ENCODE results near the gene ARID1B. TPM values are rescaled to one million over a fixed set of nuclear protein-coding genes. Genes with fewer than 3 reads are reported as not detected.

ARID1B gene
- total RNA-seq, 1 experiment from 2014 or later: 58.8 TPM

GRCh38 chr6:156954191-156954590 is 177.0 kb downstream of the ARID1B start:
- ChIA-PET POLR2A (no interaction called here), CTCF (no interaction called here)
- Mint-ChIP-seq H3K4me1 (ENCODE audit: low read depth, unreplicated experiment) (peaks cover 13% of the 10 kb centered on the region), H3K27me3 (ENCODE audit: insufficient read depth, unreplicated experiment) (no peaks in the 10 kb centered on the region), H3K27ac (ENCODE audit: unreplicated experiment) (peak overlapping the region; percentile 60), H3K36me3 (ENCODE audit: insufficient read depth, unreplicated experiment) (no peaks in the 10 kb centered on the region), H3K4me3 (ENCODE audit: unreplicated experiment) (no peak overlapping the region), H3K9me3 (ENCODE audit: unreplicated experiment) (no peaks in the 10 kb centered on the region)
- H3K36me3 ChIP-seq (ENCODE audit: control insufficient read depth, insufficient read depth, low read length): no peaks in the 10 kb centered on the region
- no peaks in the 10 kb centered on the region for H3K9me3 ChIP-seq
- H3K4me3 ChIP-seq (ENCODE audit: low read depth, low read length): no peak overlapping the region
- no peak for DNase-seq
- TF ChIP-seq CTCF (IDR thresholded peaks at IDR 0.05; ENCODE audit: insufficient read depth in 1 of 2, low read depth in 1 of 2, low read length in 1 of 2, severe bottlenecking in 1 of 2, unreplicated experiment in 1 of 2): no peak
- no peaks in the 10 kb centered on the region for H3K27me3 ChIP-seq (replicated peaks; ENCODE audit: control insufficient read depth, insufficient read depth, low read length)
- BruUV-seq (replicated peaks): no TSS peak
- peaks cover 17% of the 10 kb centered on the region for H3K4me1 ChIP-seq
- intact Hi-C loops (cut with micrococcal nuclease; ENCODE audit: unreplicated experiment): loop anchor here (5.0 kb wide), 1 partner anchor 68 kb away; no protein-coding TSS in a partner anchor

- Mint-ChIP-seq H3K27me3 (ENCODE audit: insufficient read depth, unreplicated experiment) (no peaks in the 10 kb centered on the region), H3K4me3 (ENCODE audit: unreplicated experiment) (no peak overlapping the region), H3K4me1 (ENCODE audit: low read depth, unreplicated experiment) (peaks cover 9% of the 10 kb centered on the region), H3K27ac (ENCODE audit: unreplicated experiment) (no peak overlapping the region), H3K36me3 (ENCODE audit: insufficient read depth, unreplicated experiment) (no peaks in the 10 kb centered on the region), H3K9me3 (ENCODE audit: unreplicated experiment) (no peaks in the 10 kb centered on the region)
- intact Hi-C loops (cut with micrococcal nuclease; ENCODE audit: unreplicated experiment): loop anchor here (5.0 kb wide), 1 partner anchor 67 kb away; no protein-coding TSS in a partner anchor
- Histone ChIP-seq H3K9me3 (no peaks in the 10 kb centered on the region), H3K36me3 (ENCODE audit: control insufficient read depth, insufficient read depth, low read length) (no peaks in the 10 kb centered on the region), H3K27me3 (replicated peaks; ENCODE audit: control insufficient read depth, insufficient read depth, low read length) (no peaks in the 10 kb centered on the region), H3K4me1 (peaks cover 12% of the 10 kb centered on the region), H3K4me3 (ENCODE audit: low read depth, low read length) (no peak overlapping the region)
- DNase-seq: no peak
- no TSS peak for BruUV-seq (replicated peaks)
- no peak for TF ChIP-seq CTCF (IDR thresholded peaks at IDR 0.05; ENCODE audit: insufficient read depth in 1 of 2, low read depth in 1 of 2, low read length in 1 of 2, severe bottlenecking in 1 of 2, unreplicated experiment in 1 of 2)
- POLR2A ChIA-PET: no interaction called here
- CTCF ChIA-PET: interaction anchor here (0.6 kb wide), 1 partner anchor 127 kb away, joined by 6 read pairs; no protein-coding TSS in a partner anchor
Measured at GRCh38 chr6:156954816-156955215, 177.6 kb downstream of the ARID1B start.

- CTCF ChIA-PET: no interaction called here
- DNase-seq: no peak
- TF ChIP-seq CTCF (IDR thresholded peaks at IDR 0.05; ENCODE audit: insufficient read depth in 1 of 2, low read depth in 1 of 2, low read length in 1 of 2, severe bottlenecking in 1 of 2, unreplicated experiment in 1 of 2): no peak
- Mint-ChIP-seq H3K4me3 (ENCODE audit: unreplicated experiment) (no peak overlapping the region), H3K27me3 (ENCODE audit: insufficient read depth, unreplicated experiment) (no peaks in the 10 kb centered on the region), H3K9me3 (ENCODE audit: unreplicated experiment) (no peaks in the 10 kb centered on the region), H3K27ac (ENCODE audit: unreplicated experiment) (no peak overlapping the region), H3K36me3 (ENCODE audit: insufficient read depth, unreplicated experiment) (no peaks in the 10 kb centered on the region), H3K4me1 (ENCODE audit: low read depth, unreplicated experiment) (peaks cover 9% of the 10 kb centered on the region)
- intact Hi-C loops (cut with micrococcal nuclease; ENCODE audit: unreplicated experiment): no loop called here
- no TSS peak for BruUV-seq (replicated peaks)
- Histone ChIP-seq H3K27me3 (replicated peaks; ENCODE audit: control insufficient read depth, insufficient read depth, low read length) (no peaks in the 10 kb centered on the region), H3K4me3 (ENCODE audit: low read depth, low read length) (no peak overlapping the region), H3K36me3 (ENCODE audit: control insufficient read depth, insufficient read depth, low read length) (no peaks in the 10 kb centered on the region), H3K4me1 (peaks cover 12% of the 10 kb centered on the region), H3K9me3 (no peaks in the 10 kb centered on the region)
- POLR2A ChIA-PET: no interaction called here
Measured at GRCh38 chr6:156955494-156956183, 178.5 kb downstream of the ARID1B start.

Measured in Caco-2 (cell line).